ENCODE results near the gene PIK3R5.

Gene PIK3R5

DNA sequence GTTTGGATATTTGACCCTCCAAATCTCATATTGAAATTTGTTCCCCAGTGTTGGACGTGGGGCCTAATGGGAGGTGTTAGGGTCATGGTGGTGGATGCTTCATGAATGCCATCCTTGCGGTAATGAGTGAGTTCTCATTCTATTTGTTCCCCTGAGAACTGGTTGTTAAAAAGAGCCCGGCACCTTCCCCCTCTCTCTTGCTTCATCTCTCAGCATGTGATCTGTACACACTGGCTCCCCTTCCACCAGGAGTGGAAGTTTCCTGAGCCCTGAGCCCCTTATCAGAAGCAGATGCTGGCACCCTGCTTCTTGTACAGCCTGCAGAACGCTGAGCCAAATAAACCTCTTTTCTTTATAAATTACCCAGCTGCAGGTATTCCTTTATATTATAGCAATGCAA, 123.7 kb downstream of the PIK3R5 start:
- ATAC-seq (ENCODE audit: insufficient read depth, low read depth) (no peak), DNase-seq (no peak)
- H3K9ac ChIP-seq (ENCODE audit: low read depth, low read length): no peak overlapping the region
- no peaks in the 10 kb centered on the region for H3K9me3 ChIP-seq (ENCODE audit: insufficient read depth, low read length, severe bottlenecking)
- H3K27me3 ChIP-seq (ENCODE audit: insufficient read depth, low read length, poor library complexity): no peaks in the 10 kb centered on the region
- no peak overlapping the region for H2AFZ ChIP-seq (ENCODE audit: low read depth, low read length)
- peaks cover 30% of the 10 kb centered on the region for H3K4me1 ChIP-seq (ENCODE audit: insufficient read depth, low read length)
- no peaks in the 10 kb centered on the region for H3K79me2 ChIP-seq (ENCODE audit: insufficient read depth, low read length)
- H3K4me2 ChIP-seq (ENCODE audit: insufficient read depth, low read length): no peak overlapping the region
- peak overlapping the region; percentile 72 for H3K27ac ChIP-seq (ENCODE audit: low read length)
- H4K20me1 ChIP-seq (ENCODE audit: insufficient read depth, low read length): no peaks in the 10 kb centered on the region; the same call in 1 of the 2 replicates
- peaks cover 56% of the 10 kb centered on the region for H3K36me3 ChIP-seq (ENCODE audit: insufficient read depth, low read length)
- H3K4me3 ChIP-seq (ENCODE audit: low read depth in 1 of 2, low read length in 2 of 2): no peak overlapping the region
- no peak for TF ChIP-seq EZH2 (IDR thresholded peaks at IDR 0.05; ENCODE audit: borderline replicate concordance, low read depth, low read length, severe bottlenecking)
- TF ChIP-seq, protein P1, sequence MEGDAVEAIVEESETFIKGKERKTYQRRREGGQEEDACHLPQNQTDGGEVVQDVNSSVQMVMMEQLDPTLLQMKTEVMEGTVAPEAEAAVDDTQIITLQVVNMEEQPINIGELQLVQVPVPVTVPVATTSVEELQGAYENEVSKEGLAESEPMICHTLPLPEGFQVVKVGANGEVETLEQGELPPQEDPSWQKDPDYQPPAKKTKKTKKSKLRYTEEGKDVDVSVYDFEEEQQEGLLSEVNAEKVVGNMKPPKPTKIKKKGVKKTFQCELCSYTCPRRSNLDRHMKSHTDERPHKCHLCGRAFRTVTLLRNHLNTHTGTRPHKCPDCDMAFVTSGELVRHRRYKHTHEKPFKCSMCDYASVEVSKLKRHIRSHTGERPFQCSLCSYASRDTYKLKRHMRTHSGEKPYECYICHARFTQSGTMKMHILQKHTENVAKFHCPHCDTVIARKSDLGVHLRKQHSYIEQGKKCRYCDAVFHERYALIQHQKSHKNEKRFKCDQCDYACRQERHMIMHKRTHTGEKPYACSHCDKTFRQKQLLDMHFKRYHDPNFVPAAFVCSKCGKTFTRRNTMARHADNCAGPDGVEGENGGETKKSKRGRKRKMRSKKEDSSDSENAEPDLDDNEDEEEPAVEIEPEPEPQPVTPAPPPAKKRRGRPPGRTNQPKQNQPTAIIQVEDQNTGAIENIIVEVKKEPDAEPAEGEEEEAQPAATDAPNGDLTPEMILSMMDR (IDR thresholded peaks at IDR 0.05; ENCODE audit: borderline replicate concordance, extremely low read depth, low read length, poor library complexity, severe bottlenecking): no peak

DNA sequence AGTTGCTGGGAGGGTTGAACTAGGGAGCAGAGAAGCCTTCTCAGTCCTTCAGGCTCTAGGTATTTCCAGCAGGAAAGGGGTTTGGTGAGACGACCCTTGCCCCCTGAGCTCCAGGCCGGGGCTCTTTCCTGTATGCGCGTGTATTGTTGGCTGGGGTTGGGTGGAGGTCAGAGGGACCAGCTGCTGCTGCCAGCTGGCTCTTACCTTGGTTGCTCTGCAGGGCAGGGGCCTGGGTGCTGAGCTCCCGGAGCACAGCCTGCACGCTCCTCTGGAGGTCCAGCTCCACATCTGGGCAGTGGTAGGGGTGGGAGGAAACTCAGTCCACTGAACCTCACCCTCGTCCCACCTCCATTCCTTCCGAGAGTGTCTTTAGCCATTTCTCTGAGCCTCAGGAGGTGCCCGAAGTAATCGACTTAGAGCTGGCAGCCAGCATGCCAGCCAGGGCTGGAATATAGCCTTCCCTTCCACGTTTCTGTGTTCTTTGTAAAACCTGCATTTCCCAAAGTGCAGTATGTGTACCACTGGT, 126.0 kb downstream of the PIK3R5 start:
- TF ChIP-seq, protein P1 (IDR thresholded peaks at IDR 0.05; ENCODE audit: borderline replicate concordance, extremely low read depth, low read length, poor library complexity, severe bottlenecking): no peak
- TF ChIP-seq EZH2 (IDR thresholded peaks at IDR 0.05; ENCODE audit: borderline replicate concordance, low read depth, low read length, severe bottlenecking): no peak
- no peak overlapping the region for H3K4me3 ChIP-seq (ENCODE audit: low read depth in 1 of 2, low read length in 2 of 2)
- H3K27ac ChIP-seq (ENCODE audit: low read length): peak overlapping the region; percentile 11; the same call in 1 of the 2 replicates
- no peak overlapping the region for H3K9ac ChIP-seq (ENCODE audit: low read depth, low read length)
- no peaks in the 10 kb centered on the region for H3K27me3 ChIP-seq (ENCODE audit: insufficient read depth, low read length, poor library complexity)
- H3K36me3 ChIP-seq (ENCODE audit: insufficient read depth, low read length): peaks cover 64% of the 10 kb centered on the region
- H3K79me2 ChIP-seq (ENCODE audit: insufficient read depth, low read length): no peaks in the 10 kb centered on the region
- H3K4me1 ChIP-seq (ENCODE audit: insufficient read depth, low read length): peaks cover 26% of the 10 kb centered on the region
- H3K9me3 ChIP-seq (ENCODE audit: insufficient read depth, low read length, severe bottlenecking): no peaks in the 10 kb centered on the region
- H2AFZ ChIP-seq (ENCODE audit: low read depth, low read length): no peak overlapping the region
- no peak overlapping the region for H3K4me2 ChIP-seq (ENCODE audit: insufficient read depth, low read length)
- ATAC-seq (ENCODE audit: insufficient read depth, low read depth): no peak
- no peaks in the 10 kb centered on the region; the same call in 1 of the 2 replicates for H4K20me1 ChIP-seq (ENCODE audit: insufficient read depth, low read length)
- no peak for DNase-seq

DNA sequence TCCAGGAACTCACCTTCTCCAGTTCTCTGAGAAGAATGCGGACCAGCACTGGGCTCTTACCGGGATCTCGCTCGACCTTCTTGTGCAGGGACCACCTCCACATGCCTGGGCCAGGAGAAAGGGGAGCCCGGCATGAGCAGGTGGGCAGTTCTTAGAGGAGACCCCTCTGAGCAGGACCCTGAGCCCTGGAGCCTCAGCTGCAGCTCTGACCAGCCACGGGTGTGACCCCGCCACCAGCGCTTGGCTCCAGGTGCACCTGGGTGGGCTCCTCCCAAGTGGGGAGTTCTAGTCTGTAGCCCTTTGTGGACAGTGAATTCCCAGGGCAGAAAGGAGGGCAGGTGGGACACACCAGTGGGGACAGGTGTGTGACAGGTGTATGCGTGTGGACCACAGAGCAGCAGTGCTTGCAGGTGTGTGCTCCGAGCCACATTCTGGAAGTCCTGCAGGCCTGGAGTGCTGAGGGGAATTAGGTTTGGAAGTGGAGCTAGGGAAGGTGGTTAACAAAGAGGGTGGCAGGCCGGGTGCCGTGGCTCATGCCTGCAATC, 126.9 kb downstream of the PIK3R5 start:
- Histone ChIP-seq H3K36me3 (ENCODE audit: insufficient read depth, low read length) (peaks cover 64% of the 10 kb centered on the region), H3K27ac (ENCODE audit: low read length) (no peak overlapping the region), H3K4me3 (ENCODE audit: low read depth in 1 of 2, low read length in 2 of 2) (no peak overlapping the region), H3K4me1 (ENCODE audit: insufficient read depth, low read length) (peaks cover 18% of the 10 kb centered on the region), H3K9me3 (ENCODE audit: insufficient read depth, low read length, severe bottlenecking) (no peaks in the 10 kb centered on the region), H3K4me2 (ENCODE audit: insufficient read depth, low read length) (no peak overlapping the region), H3K79me2 (ENCODE audit: insufficient read depth, low read length) (no peaks in the 10 kb centered on the region), H2AFZ (ENCODE audit: low read depth, low read length) (no peak overlapping the region), H3K27me3 (ENCODE audit: insufficient read depth, low read length, poor library complexity) (no peaks in the 10 kb centered on the region), H4K20me1 (ENCODE audit: insufficient read depth, low read length) (no peaks in the 10 kb centered on the region; the same call in 1 of the 2 replicates), H3K9ac (ENCODE audit: low read depth, low read length) (no peak overlapping the region)
- ATAC-seq (ENCODE audit: insufficient read depth, low read depth) (no peak), DNase-seq (no peak)
- TF ChIP-seq EZH2 (IDR thresholded peaks at IDR 0.05; ENCODE audit: borderline replicate concordance, low read depth, low read length, severe bottlenecking): no peak
- TF ChIP-seq, protein P1 (IDR thresholded peaks at IDR 0.05; ENCODE audit: borderline replicate concordance, extremely low read depth, low read length, poor library complexity, severe bottlenecking): no peak

Measured in DND-41 (cell line).